ENCODE measurements around the gene TGFB2.

DNA sequence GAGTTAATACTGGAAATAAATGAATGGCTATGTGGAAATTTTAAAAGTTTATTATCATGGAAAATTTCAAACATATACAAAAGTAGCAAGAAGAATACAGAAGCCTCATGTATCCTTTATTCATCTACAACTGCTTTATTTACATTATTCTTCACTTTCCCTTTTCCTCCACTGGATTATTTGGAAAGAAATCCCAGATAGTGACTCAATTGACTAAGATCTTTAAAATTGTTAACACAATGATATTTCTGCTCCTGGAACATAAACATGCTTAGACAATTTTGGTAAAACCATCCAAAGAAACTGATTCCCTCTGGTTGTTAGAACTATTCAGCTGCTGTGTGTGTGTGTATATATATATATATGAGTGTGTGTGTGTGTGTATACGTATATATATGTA is 116.2 kb downstream of the TGFB2 start:
- TF ChIP-seq, protein P1, sequence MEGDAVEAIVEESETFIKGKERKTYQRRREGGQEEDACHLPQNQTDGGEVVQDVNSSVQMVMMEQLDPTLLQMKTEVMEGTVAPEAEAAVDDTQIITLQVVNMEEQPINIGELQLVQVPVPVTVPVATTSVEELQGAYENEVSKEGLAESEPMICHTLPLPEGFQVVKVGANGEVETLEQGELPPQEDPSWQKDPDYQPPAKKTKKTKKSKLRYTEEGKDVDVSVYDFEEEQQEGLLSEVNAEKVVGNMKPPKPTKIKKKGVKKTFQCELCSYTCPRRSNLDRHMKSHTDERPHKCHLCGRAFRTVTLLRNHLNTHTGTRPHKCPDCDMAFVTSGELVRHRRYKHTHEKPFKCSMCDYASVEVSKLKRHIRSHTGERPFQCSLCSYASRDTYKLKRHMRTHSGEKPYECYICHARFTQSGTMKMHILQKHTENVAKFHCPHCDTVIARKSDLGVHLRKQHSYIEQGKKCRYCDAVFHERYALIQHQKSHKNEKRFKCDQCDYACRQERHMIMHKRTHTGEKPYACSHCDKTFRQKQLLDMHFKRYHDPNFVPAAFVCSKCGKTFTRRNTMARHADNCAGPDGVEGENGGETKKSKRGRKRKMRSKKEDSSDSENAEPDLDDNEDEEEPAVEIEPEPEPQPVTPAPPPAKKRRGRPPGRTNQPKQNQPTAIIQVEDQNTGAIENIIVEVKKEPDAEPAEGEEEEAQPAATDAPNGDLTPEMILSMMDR (IDR thresholded peaks at IDR 0.05): no peak
- no peak for TF ChIP-seq EZH2 (IDR thresholded peaks at IDR 0.05; ENCODE audit: borderline replicate concordance, insufficient read depth, low read depth, low read length, poor library complexity, severe bottlenecking)
